ENCODE results near the gene TMC1. TPM values are rescaled to one million over a fixed set of nuclear protein-coding genes. Genes with fewer than 3 reads are reported as not detected.

The TMC1 gene
- total and polyA plus RNA-seq, 2 of the 13 experiments (the other 11 are each of a cell fraction or from before 2014, with no cell fraction given) = 0.02 to 0.03 TPM

- TF ChIP-seq FOXP1 (IDR thresholded peaks at IDR 0.05) (no peak), FOXP1 (CRISPR knock-in tag; IDR thresholded peaks at IDR 0.05) (peak; percentile 91), RBM22 (optimal IDR thresholded peaks at IDR 0.05; ENCODE audit: low read length) (no peak), ZEB1 (IDR thresholded peaks at IDR 0.05; ENCODE audit: insufficient replicate concordance, low read depth) (no peak), RFX3 (CRISPR knock-in tag; IDR thresholded peaks at IDR 0.05) (no peak), JUNB (CRISPR knock-in tag; IDR thresholded peaks at IDR 0.05; ENCODE audit: borderline replicate concordance) (no peak), SETDB1 (CRISPR knock-in tag; IDR thresholded peaks at IDR 0.05; ENCODE audit: borderline replicate concordance) (no peak), TMF1 (CRISPR knock-in tag; IDR thresholded peaks at IDR 0.05; ENCODE audit: low read depth) (no peak), HIVEP1 (CRISPR knock-in tag; IDR thresholded peaks at IDR 0.05) (no peak), SP1 (IDR thresholded peaks at IDR 0.05) (no peak), SP1 (CRISPR knock-in tag; IDR thresholded peaks at IDR 0.05) (no peak), HOXA7 (CRISPR knock-in tag; IDR thresholded peaks at IDR 0.05) (no peak), YEATS4 (CRISPR knock-in tag; IDR thresholded peaks at IDR 0.05; ENCODE audit: borderline replicate concordance) (no peak), ZNF749 (CRISPR knock-in tag; IDR thresholded peaks at IDR 0.05; ENCODE audit: borderline replicate concordance) (no peak), HOXA3 (CRISPR knock-in tag; IDR thresholded peaks at IDR 0.05) (no peak), CCDC6 (CRISPR knock-in tag; IDR thresholded peaks at IDR 0.05) (no peak), KAT7 (CRISPR knock-in tag; IDR thresholded peaks at IDR 0.05; ENCODE audit: borderline replicate concordance) (no peak), DPF2 (CRISPR knock-in tag; IDR thresholded peaks at IDR 0.05; ENCODE audit: borderline replicate concordance, low read depth) (no peak), ZFP82 (CRISPR knock-in tag; IDR thresholded peaks at IDR 0.05; ENCODE audit: borderline replicate concordance) (no peak), ZNF605 (CRISPR knock-in tag; IDR thresholded peaks at IDR 0.05) (0 out of 2 replicates have a peak, but pooled peaks have one; percentile 34), ATF7-NPFF (CRISPR knock-in tag; IDR thresholded peaks at IDR 0.05; ENCODE audit: low read depth) (no peak), HNRNPLL (IDR thresholded peaks at IDR 0.05; ENCODE audit: low read depth, low read length, poor library complexity, severe bottlenecking) (no peak), FOSL2 (CRISPR knock-in tag; IDR thresholded peaks at IDR 0.05) (peak; percentile 93), FOXP4 (CRISPR knock-in tag; IDR thresholded peaks at IDR 0.05) (0 out of 2 replicates have a peak, but pooled peaks have one; percentile 39), CHD4 (IDR thresholded peaks at IDR 0.05; ENCODE audit: borderline replicate concordance, low read length) (no peak)
- TF ChIP-seq, protein P1, sequence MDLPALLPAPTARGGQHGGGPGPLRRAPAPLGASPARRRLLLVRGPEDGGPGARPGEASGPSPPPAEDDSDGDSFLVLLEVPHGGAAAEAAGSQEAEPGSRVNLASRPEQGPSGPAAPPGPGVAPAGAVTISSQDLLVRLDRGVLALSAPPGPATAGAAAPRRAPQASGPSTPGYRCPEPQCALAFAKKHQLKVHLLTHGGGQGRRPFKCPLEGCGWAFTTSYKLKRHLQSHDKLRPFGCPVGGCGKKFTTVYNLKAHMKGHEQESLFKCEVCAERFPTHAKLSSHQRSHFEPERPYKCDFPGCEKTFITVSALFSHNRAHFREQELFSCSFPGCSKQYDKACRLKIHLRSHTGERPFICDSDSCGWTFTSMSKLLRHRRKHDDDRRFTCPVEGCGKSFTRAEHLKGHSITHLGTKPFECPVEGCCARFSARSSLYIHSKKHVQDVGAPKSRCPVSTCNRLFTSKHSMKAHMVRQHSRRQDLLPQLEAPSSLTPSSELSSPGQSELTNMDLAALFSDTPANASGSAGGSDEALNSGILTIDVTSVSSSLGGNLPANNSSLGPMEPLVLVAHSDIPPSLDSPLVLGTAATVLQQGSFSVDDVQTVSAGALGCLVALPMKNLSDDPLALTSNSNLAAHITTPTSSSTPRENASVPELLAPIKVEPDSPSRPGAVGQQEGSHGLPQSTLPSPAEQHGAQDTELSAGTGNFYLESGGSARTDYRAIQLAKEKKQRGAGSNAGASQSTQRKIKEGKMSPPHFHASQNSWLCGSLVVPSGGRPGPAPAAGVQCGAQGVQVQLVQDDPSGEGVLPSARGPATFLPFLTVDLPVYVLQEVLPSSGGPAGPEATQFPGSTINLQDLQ (CRISPR knock-in tag; IDR thresholded peaks at IDR 0.05) = no peak
- TF ChIP-seq, protein P2, sequence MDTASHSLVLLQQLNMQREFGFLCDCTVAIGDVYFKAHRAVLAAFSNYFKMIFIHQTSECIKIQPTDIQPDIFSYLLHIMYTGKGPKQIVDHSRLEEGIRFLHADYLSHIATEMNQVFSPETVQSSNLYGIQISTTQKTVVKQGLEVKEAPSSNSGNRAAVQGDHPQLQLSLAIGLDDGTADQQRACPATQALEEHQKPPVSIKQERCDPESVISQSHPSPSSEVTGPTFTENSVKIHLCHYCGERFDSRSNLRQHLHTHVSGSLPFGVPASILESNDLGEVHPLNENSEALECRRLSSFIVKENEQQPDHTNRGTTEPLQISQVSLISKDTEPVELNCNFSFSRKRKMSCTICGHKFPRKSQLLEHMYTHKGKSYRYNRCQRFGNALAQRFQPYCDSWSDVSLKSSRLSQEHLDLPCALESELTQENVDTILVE (CRISPR knock-in tag; IDR thresholded peaks at IDR 0.05) = no peak
These were observed 36.1 kb downstream of the TMC1 start (continued) for GRCh38 chr9:72557549-72557948.

Measured in HepG2 (cell line).